HL-60 (cell line): Measurements from ENCODE around the gene SMC1B.

ENCODE experiments used
- DNase-seq, 2 experiments: peaks; one replicate each; pipeline ENCODE4 v3.0.0-alpha.2; 2010 to 2020; ENCODE audit warnings: low read depth in 1 of 2, low spot score in 1 of 2
- H3K27ac ChIP-seq: fragments of 250-450 bp; sonication (Bioruptor Pico); replicated peaks from 2 replicates; pipeline ENCODE4 v1.5.1; 2020; ENCODE audit warnings: mild to moderate bottlenecking, moderate library complexity
- H3K27me3 ChIP-seq: fragments of 250-450 bp; sonication (Bioruptor Pico); 2 replicates; pipeline ENCODE4 v1.5.1; 2021; ENCODE audit warnings: mild to moderate bottlenecking, moderate library complexity; ENCODE audit not compliant: insufficient read depth, poor library complexity, severe bottlenecking
- H3K4me3 ChIP-seq: replicated peaks from 2 replicates; pipeline ENCODE4 v1.5.1; 2011; ENCODE audit warnings: mild to moderate bottlenecking, control low read depth, low read length; ENCODE audit not compliant: insufficient read depth
- GABPA ChIP-seq: IDR thresholded peaks from 2 replicates; pipeline ENCODE4 v1.6.1; 2012; ENCODE audit warnings: low read depth
- POLR2AphosphoS5 ChIP-seq: IDR thresholded peaks from 2 replicates; pipeline ENCODE4 v1.6.1; 2012; ENCODE audit warnings: low read depth
- SPI1 ChIP-seq: IDR thresholded peaks from 2 replicates; pipeline ENCODE4 v1.6.1; 2012; ENCODE audit warnings: low read depth, mild to moderate bottlenecking, borderline replicate concordance
- TF ChIP-seq, protein P1 (sequence below): IDR thresholded peaks from 2 replicates; pipeline ENCODE4 v1.6.1; 2012; ENCODE audit warnings: low read depth; ENCODE audit not compliant: insufficient replicate concordance
- TF ChIP-seq, protein P2 (sequence below): IDR thresholded peaks from one replicate; pipeline ENCODE4 v1.5.1; 2011; ENCODE audit warnings: low read length, control low read depth, inconsistent platforms; ENCODE audit not compliant: insufficient read depth

Gene SMC1B

DNA sequence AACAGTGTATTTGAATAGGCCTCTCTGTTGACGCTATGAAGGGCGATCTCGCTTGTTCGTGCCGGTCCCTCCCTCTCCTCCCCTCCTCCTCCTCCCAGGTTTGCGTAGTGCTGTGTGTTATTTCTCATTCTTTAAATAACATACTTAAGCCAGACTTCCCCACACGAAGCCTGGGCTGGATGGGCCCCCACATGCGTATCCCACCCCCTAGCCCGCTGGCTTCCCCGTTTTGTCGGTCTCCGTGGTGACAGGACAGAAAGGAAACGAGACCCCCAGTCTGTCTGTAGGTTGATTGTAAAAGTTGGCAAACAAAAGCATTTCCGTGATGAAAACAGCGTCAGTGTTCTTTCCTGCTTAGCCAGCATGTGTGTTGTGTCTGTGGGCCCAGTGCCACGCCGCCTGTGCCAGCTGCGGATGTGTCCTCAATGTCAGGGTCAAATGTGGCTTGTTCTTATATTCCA lies 76.4 kb downstream of the SMC1B start:
- DNase-seq = no peak
- Histone ChIP-seq H3K4me3 (no peak overlapping the region), H3K27me3 (no peaks in the 10 kb centered on the region), H3K27ac (no peak overlapping the region)
- TF ChIP-seq, protein P1, sequence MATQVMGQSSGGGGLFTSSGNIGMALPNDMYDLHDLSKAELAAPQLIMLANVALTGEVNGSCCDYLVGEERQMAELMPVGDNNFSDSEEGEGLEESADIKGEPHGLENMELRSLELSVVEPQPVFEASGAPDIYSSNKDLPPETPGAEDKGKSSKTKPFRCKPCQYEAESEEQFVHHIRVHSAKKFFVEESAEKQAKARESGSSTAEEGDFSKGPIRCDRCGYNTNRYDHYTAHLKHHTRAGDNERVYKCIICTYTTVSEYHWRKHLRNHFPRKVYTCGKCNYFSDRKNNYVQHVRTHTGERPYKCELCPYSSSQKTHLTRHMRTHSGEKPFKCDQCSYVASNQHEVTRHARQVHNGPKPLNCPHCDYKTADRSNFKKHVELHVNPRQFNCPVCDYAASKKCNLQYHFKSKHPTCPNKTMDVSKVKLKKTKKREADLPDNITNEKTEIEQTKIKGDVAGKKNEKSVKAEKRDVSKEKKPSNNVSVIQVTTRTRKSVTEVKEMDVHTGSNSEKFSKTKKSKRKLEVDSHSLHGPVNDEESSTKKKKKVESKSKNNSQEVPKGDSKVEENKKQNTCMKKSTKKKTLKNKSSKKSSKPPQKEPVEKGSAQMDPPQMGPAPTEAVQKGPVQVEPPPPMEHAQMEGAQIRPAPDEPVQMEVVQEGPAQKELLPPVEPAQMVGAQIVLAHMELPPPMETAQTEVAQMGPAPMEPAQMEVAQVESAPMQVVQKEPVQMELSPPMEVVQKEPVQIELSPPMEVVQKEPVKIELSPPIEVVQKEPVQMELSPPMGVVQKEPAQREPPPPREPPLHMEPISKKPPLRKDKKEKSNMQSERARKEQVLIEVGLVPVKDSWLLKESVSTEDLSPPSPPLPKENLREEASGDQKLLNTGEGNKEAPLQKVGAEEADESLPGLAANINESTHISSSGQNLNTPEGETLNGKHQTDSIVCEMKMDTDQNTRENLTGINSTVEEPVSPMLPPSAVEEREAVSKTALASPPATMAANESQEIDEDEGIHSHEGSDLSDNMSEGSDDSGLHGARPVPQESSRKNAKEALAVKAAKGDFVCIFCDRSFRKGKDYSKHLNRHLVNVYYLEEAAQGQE = no peak
- TF ChIP-seq SPI1 (no peak), GABPA (no peak), POLR2AphosphoS5 (no peak)
- TF ChIP-seq, protein P2, sequence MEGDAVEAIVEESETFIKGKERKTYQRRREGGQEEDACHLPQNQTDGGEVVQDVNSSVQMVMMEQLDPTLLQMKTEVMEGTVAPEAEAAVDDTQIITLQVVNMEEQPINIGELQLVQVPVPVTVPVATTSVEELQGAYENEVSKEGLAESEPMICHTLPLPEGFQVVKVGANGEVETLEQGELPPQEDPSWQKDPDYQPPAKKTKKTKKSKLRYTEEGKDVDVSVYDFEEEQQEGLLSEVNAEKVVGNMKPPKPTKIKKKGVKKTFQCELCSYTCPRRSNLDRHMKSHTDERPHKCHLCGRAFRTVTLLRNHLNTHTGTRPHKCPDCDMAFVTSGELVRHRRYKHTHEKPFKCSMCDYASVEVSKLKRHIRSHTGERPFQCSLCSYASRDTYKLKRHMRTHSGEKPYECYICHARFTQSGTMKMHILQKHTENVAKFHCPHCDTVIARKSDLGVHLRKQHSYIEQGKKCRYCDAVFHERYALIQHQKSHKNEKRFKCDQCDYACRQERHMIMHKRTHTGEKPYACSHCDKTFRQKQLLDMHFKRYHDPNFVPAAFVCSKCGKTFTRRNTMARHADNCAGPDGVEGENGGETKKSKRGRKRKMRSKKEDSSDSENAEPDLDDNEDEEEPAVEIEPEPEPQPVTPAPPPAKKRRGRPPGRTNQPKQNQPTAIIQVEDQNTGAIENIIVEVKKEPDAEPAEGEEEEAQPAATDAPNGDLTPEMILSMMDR = no peak

DNA sequence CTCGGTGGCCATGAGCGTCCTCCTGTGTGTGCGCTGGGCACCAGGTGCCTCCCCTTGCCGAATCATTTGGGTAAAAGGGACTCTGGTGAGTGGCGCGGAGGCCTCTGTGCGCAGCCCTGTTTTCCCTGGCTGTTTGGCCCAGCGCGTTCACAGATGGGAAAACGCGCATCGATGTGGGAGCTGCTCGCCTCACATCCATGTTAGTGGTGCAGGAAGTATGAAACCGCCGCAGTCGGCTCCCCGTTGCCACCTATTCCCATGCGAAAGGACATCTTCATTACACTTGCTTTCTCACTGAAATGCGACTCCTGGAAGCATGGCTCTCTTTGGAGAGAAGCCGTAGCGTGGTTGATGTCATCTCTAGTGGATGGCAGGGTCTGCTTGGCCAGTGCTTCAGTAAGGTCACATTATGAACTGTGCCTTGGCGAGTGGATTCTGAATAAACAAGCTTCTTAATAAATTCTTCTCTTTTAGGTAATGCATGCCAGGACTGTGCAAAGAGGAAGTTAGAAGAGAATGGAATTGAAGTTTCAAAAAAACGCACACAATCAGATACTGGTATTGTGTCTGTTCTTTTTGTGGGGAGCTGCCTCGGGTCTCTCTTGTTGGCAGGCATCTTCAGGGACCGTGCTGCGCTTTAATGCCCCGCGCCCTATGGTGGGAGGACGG lies 77.4 kb downstream of the SMC1B start:
- Histone ChIP-seq H3K27ac (no peak overlapping the region), H3K4me3 (no peak overlapping the region), H3K27me3 (no peaks in the 10 kb centered on the region)
- no peak for TF ChIP-seq GABPA
- TF ChIP-seq, protein P2 = no peak
- TF ChIP-seq, protein P1 = no peak
- TF ChIP-seq SPI1 = no peak
- TF ChIP-seq POLR2AphosphoS5 = no peak
- no peak for DNase-seq

DNA sequence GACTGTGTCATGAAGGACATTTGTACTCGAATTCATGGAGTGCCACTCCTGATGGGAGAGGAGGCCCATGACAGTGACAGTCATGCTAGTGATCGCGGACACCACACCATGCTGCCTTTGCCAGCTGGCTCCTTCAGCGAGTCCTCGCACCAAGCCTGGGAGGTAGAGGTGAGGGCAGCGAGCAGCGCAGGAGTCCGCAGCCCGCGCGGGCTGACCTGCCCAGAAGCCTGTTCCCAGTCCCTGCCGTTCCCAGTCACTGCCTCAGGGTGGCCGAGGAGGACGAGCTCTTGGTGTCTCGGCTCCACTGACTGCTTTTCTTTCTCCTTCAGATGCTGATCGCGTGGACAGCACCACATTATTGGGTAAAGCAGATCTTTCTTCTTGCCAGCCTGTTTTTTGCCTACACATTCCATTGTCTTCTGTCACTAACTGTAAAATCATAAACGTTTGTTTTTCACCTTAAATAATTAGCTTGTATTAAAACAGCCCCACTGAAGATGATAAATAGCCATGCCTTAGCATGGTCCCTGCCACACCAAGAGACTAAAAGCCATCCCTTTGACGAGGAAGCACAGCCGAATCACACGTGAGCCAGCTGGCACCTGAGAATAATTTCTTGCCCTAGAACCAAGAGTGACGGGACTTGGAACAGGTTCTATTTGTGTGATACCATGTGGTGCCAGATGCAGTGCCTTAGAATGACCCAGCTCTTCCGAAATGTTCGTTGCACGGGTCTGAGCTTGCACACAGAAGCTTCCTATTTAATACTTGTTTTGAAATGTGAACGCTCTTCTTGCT lies 78.2 kb downstream of the SMC1B start:
- Histone ChIP-seq H3K4me3 (no peak overlapping the region), H3K27ac (no peak overlapping the region), H3K27me3 (no peaks in the 10 kb centered on the region)
- DNase-seq = no peak
- TF ChIP-seq, protein P1 = no peak
- TF ChIP-seq POLR2AphosphoS5 = no peak
- no peak for TF ChIP-seq GABPA
- TF ChIP-seq SPI1 = no peak
- TF ChIP-seq, protein P2 = no peak
